Measurements from ENCODE around the gene ARHGAP18. TPM values are rescaled to one million over a fixed set of nuclear protein-coding genes. Genes with fewer than 3 reads are reported as not detected.

Gene ARHGAP18
- total and polyA plus RNA-seq, 10 of the 15 experiments (the other 5 are each of a cell fraction or from before 2014, with no cell fraction given): 18.2 to 52.2 (median 31.7) TPM

DNA sequence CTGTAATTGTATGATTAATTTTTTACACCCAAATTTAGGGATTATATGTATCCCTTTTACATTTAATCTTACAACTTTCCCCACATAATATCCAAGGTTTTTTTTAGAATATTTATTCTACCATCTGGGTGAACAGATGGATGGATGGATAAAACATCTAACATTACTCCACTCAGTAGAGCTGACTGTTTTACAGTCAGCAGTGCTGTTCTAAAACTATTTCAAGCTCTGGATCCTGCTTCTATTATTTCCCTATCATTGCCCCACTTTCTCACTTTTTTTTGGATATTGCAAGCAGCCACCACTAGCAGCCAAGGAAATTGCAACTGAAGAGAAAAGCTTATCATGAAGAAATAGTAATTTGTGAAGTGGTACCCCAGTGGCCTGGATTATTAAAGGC is 173.7 kb downstream of the ARHGAP18 start (continued):
- TF ChIP-seq, protein P1, sequence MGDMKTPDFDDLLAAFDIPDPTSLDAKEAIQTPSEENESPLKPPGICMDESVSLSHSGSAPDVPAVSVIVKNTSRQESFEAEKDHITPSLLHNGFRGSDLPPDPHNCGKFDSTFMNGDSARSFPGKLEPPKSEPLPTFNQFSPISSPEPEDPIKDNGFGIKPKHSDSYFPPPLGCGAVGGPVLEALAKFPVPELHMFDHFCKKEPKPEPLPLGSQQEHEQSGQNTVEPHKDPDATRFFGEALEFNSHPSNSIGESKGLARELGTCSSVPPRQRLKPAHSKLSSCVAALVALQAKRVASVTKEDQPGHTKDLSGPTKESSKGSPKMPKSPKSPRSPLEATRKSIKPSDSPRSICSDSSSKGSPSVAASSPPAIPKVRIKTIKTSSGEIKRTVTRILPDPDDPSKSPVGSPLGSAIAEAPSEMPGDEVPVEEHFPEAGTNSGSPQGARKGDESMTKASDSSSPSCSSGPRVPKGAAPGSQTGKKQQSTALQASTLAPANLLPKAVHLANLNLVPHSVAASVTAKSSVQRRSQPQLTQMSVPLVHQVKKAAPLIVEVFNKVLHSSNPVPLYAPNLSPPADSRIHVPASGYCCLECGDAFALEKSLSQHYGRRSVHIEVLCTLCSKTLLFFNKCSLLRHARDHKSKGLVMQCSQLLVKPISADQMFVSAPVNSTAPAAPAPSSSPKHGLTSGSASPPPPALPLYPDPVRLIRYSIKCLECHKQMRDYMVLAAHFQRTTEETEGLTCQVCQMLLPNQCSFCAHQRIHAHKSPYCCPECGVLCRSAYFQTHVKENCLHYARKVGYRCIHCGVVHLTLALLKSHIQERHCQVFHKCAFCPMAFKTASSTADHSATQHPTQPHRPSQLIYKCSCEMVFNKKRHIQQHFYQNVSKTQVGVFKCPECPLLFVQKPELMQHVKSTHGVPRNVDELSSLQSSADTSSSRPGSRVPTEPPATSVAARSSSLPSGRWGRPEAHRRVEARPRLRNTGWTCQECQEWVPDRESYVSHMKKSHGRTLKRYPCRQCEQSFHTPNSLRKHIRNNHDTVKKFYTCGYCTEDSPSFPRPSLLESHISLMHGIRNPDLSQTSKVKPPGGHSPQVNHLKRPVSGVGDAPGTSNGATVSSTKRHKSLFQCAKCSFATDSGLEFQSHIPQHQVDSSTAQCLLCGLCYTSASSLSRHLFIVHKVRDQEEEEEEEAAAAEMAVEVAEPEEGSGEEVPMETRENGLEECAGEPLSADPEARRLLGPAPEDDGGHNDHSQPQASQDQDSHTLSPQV (IDR thresholded peaks at IDR 0.05): no peak
- TF ChIP-seq HCFC1 (IDR thresholded peaks at IDR 0.05; ENCODE audit: low read length): no peak
- TF ChIP-seq, protein P2, sequence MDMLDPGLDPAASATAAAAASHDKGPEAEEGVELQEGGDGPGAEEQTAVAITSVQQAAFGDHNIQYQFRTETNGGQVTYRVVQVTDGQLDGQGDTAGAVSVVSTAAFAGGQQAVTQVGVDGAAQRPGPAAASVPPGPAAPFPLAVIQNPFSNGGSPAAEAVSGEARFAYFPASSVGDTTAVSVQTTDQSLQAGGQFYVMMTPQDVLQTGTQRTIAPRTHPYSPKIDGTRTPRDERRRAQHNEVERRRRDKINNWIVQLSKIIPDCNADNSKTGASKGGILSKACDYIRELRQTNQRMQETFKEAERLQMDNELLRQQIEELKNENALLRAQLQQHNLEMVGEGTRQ (IDR thresholded peaks at IDR 0.05; ENCODE audit: borderline replicate concordance, low read depth, low read length): no peak

DNA sequence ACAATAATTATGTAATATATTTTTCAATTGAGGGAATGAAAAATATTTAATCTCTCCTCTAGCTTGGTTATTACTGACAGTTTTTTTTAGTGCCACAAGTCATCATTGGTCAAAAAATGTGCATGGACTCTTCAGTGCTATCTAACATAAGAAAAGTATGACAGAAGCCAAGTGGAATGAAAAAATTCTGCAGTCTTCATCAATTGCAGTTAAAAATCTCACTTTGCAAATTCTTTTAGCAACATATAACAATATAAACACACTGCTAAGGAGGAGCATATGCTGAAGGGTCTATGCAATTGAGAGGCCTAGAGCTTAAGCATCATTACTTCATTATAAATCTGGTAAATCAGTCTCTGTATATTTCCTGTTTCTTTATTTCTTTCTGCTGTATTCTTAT is 175.1 kb downstream of the ARHGAP18 start:
- no peak for TF ChIP-seq TAF1 (IDR thresholded peaks at IDR 0.05; ENCODE audit: borderline replicate concordance, low read depth, low read length)
- no peak for TF ChIP-seq SIN3A (IDR thresholded peaks at IDR 0.05; ENCODE audit: low read depth, low read length)
- SMC1A ChIA-PET (ENCODE audit: uncharacterized antibody, unreplicated experiment): interaction anchor here (0.6 kb wide), 2 partner anchors 334 to 1300 kb away, joined by 3 to 4 read pairs; no protein-coding TSS in a partner anchor

More for the DNA sequence above, 175.1 kb downstream of the ARHGAP18 start:
- Histone ChIP-seq H3K36me3 (ENCODE audit: control insufficient read depth in 2 of 2, insufficient read depth in 2 of 2, low read length in 1 of 2) (no peaks in the 10 kb centered on the region), H3K9ac (ENCODE audit: control insufficient read depth, insufficient read depth, low read length) (no peak overlapping the region), H2AFZ (ENCODE audit: control insufficient read depth, low read depth, low read length) (no peak overlapping the region), H3K9me3 (replicated peaks; ENCODE audit: control insufficient read depth, insufficient read depth, low read length) (no peaks in the 10 kb centered on the region), H3K79me2 (ENCODE audit: control insufficient read depth, insufficient read depth, low read length) (no peaks in the 10 kb centered on the region), H4K20me1 (ENCODE audit: control insufficient read depth, insufficient read depth) (no peaks in the 10 kb centered on the region), H3K4me1 (ENCODE audit: control insufficient read depth, insufficient read depth, low read length) (no peaks in the 10 kb centered on the region), H3K4me2 (ENCODE audit: control insufficient read depth, insufficient read depth) (no peak overlapping the region), H3K27me3 (replicated peaks in 1 of 2; ENCODE audit: control insufficient read depth in 2 of 2, insufficient read depth in 2 of 2, low read length in 1 of 2) (0 out of 4 replicates have a peak, but pooled peaks cover 0 to 3% of the 10 kb centered on the region in 2 experiments), H3K27ac (ENCODE audit: control insufficient read depth, insufficient read depth) (no peak overlapping the region), H3K4me3 (no peak overlapping the region)
- intact Hi-C loops (cut with micrococcal nuclease; ENCODE audit: unreplicated experiment) (no loop called here), in situ Hi-C loops (cut with MboI) (no loop called here)
- ATAC-seq: no peak
- RAD21 ChIA-PET (ENCODE audit: unreplicated experiment): no interaction called here
- no TSS peak for BruUV-seq (replicated peaks)
- POLR2A ChIA-PET: interaction anchor here (0.5 kb wide), 1 partner anchor 69 kb away, joined by 3 read pairs; no protein-coding TSS in a partner anchor
- no peak for DNase-seq (ENCODE audit: low read depth, low spot score)
- CTCF ChIA-PET: interaction anchor here (0.6 kb wide), 2 partner anchors 64 to 232 kb away, joined by 3 read pairs; no protein-coding TSS in a partner anchor
- no peak for FAIRE-seq

Other genes starting within 250 kb of the ARHGAP18 start
- gene TMEM244, start 151.1 kb upstream of the ARHGAP18 start, total RNA-seq (2014; rRNA removed): not detected in 2 replicates
- not detected in 2 replicates for gene TMEM244, start 151.1 kb upstream of the ARHGAP18 start, total RNA-seq (2014; rRNA removed; fragmentation: Illumina TruSeq; extraction: Trizol)
- not detected in 2 replicates for gene TMEM244, start 151.1 kb upstream of the ARHGAP18 start, total RNA-seq (2021)
- 0.14 and 0.23 TPM in 2 replicates for gene TMEM244, start 151.1 kb upstream of the ARHGAP18 start, polyA plus RNA-seq (2011; rRNA removed)
- gene TMEM244, start 151.1 kb upstream of the ARHGAP18 start, polyA plus RNA-seq (2014; fragmentation: Illumina TruSeq; extraction: Trizol): not detected in 2 replicates
- gene TMEM244, start 151.1 kb upstream of the ARHGAP18 start, polyA plus RNA-seq (2014; fragmentation: Nextera tagmentation; extraction: Ambion mirVana): not detected
- gene TMEM244, start 151.1 kb upstream of the ARHGAP18 start, polyA plus RNA-seq (2014; rRNA removed): not detected in 2 replicates
- gene TMEM244, start 151.1 kb upstream of the ARHGAP18 start, polyA plus RNA-seq (2016; fragmentation: Nextera tagmentation; extraction: Ambion mirVana): not detected

All from GM12878 (cell line).